HG02884 (cell line): ENCODE data around the gene POLR3GL.
"Not testable (repeated sequence)": the region's sequence is repeated elsewhere in the genome, so short reads cannot be mapped to it uniquely, and the experiment has no call there.

Experiments
- ATAC-seq: cut with Tn5 transposase; IDR thresholded peaks from one replicate; pipeline ENCODE4 v1.9.1; 2021; ENCODE audit warnings: mild to moderate bottlenecking, moderate library complexity; ENCODE audit not compliant: unreplicated experiment

POLR3GL gene

DNA sequence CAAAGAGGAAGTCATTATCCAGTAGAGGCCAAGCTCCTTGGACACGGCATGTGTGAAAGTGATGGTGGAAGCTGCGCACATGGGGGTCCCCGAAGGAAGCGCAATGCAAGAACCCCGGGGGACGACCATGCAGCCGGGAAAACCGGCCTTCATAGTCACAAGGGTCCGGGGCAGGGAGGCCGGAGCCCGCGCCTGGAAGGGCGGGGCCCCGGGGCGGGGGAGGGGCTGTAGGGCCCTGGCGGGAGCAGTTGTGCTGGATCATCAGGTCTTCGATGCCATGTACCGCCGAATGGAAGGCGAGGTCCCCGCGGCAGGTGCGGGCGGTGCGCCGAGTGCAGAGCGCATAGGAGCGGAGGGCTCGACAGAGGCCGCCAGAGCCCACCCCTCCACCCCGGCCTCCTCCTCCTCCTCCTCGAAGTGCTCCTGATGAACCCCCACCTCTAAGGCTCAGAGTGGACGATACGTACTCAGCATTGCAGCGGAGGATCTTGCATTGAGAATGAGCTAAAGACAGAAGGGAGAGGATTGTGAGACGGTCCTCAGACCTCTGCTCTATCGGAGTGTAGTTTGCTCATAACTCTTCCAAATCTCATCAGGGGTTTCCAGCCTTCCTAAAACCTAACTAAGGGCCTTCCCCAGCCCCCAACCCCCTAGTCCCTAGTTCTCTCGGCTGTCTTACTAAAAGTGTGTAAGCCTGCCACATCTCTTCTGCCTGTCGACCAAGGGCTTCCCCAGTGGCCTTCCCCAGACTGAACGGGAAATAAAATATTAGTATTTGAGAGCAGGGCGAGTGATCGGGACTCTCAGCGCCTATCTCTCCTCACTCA is 55.0 kb downstream of the POLR3GL start:
- ATAC-seq, result no peak

- no peak for ATAC-seq
These were observed 55.9 kb downstream of the POLR3GL start for GRCh38 chr1:146020058-146021049.

DNA sequence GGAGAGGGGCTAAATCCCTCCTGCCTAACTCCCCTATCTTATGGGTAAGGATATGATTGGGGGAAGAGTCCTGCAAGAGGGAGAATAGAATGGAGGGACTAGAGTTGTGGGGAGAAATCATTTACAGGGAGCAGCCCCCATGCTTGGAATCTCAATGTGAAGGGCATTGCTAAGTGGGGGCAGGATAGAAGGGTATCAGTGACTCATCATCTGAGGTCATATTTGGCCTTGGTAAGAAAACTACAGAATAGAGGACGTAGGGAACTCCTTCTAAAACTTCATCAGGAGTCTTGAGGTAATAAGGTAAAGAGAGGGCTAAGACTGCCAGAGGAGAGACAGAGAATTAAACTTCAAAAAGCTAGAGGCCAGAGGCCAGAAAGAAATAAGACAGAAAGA is 56.6 kb downstream of the POLR3GL start:
- no peak for ATAC-seq

- no peak for ATAC-seq
These were observed 57.3 kb downstream of the POLR3GL start, which contains the start of gene HJV for GRCh38 chr1:146021622-146022402. HJV (minus strand) TSS chr1:146021735; CDS start chr1:146020231, 1,504 bp downstream.

GRCh38 chr1:146022403-146023127 is 58.1 kb downstream of the POLR3GL start:
- no peak for ATAC-seq

- ATAC-seq, result not testable (repeated sequence)
These were observed 61.5 kb downstream of the POLR3GL start for GRCh38 chr1:146025787-146026495.

GRCh38 chr1:146026650-146027049 is 62.2 kb downstream of the POLR3GL start:
- not testable (repeated sequence) for ATAC-seq
